GM18505 (cell line): ENCODE measurements around the gene MAPK8IP1.

ENCODE experiments used
- ATAC-seq: cut with Tn5 transposase; IDR thresholded peaks from one replicate; pipeline ENCODE4 v1.9.1; 2021; ENCODE audit not compliant: unreplicated experiment
- POLR2A ChIP-seq: IDR thresholded peaks from 4 replicates; pipeline ENCODE4 v1.6.1; 2011; ENCODE audit warnings: borderline replicate concordance; ENCODE audit not compliant: insufficient read depth, insufficient read length; ENCODE audit errors: extremely low read depth

The MAPK8IP1 gene

DNA sequence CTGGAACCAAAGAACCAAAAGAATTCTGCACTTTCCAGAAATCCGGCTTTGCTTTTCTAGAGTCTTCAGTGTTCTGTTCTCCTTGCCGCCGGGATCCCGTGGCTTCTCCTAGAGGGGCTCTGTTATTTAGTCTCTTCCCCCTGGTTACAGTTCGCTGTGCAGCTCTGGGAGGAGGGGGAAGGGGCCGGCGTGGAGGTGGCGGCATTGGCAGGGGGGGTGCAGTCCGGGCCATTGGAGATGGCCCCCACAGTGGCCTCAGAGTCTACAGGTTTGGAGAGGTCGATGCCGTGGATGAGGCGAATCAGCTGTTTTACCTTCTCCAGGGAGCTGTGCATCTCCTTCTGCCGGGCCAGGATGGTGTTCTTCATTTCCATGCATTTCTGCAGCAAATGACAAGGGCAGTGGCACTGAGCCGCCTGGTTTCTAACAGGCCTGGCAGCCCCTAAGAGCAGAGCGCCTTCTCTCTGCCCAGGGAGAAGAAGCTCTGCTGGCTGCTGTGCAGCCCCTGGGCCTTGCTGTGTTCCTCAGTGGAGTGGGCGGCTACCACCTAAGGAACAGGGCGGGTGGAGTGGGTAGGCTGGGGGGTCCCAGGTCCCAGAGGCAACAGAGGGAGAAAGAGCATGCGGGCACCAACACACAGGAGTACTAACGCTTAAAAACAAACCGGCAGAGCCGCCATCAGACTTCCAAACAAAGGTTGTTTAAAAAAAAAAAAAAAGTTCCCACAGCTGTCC, 48.6 kb downstream of the MAPK8IP1 start:
- TF ChIP-seq POLR2A: no peak
- ATAC-seq: no peak

DNA sequence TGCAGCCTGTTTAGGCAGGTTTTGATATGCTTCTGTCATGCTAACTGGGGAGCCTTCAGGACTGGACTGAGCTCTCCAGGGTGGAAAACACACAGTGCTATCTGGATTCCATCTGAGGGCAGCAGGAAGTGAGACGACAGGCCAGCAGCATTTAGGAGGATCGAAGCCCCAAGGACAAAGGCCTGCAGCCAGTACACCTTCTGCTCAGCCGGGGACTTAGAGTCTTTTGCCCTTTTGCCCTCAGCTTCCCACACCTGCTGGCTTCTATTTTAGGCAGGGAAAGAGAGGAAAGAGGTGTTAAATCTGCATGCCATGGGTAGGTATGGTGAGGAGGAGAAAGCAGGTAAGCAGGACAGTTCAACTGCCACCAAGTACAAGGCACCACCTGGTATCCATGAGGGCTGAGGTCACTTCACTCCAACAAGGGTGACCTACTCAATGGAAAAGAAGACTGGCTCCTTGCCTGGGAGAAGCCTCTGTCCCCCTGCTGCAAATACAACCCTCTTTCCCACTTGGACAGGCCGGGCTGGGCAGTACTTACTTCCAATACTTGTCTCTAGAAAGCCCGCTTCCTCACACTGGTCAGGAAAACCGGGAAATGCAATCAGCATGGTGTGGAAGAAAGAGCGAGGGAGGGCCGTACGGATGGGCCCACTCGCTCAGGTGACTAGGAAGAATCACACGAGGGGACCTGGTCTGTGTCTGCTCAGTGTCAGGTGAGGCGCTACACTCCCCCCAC, 49.3 kb downstream of the MAPK8IP1 start:
- TF ChIP-seq POLR2A: no peak
- ATAC-seq: no peak

DNA sequence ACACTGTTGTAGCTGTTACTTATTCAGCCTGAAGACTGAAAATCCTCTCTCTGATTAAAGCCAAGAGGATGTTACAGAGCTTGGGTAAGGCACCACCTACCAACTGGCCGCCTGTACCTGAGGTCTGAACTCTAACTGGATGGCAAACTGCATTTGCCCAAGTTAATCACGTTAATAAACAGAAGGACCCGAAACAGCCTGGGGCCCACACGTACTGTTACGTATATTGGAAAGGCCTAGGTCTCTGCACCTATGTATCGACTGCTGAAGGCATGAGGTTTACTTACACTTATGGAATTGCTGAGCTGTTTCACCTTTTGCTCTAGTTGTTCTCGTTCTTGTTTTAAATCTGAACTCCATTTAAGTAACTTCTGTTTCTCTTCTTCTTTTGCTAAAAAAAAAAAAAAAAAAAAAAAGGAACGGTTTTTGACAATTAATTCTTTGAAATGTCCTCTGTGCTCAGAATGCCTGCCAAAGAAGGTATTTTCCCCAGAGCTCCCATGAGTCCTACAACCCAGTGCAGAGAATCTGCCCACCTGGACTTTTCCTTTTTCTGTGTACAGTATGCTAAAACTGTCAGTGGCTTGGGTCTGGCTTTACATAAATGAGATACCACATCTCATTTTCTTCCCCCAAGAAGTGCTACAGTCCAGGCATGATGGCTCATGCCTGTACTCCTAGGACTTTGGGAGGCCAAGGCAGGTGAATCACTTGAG, 50.1 kb downstream of the MAPK8IP1 start:
- ATAC-seq: no peak
- TF ChIP-seq POLR2A: no peak

DNA sequence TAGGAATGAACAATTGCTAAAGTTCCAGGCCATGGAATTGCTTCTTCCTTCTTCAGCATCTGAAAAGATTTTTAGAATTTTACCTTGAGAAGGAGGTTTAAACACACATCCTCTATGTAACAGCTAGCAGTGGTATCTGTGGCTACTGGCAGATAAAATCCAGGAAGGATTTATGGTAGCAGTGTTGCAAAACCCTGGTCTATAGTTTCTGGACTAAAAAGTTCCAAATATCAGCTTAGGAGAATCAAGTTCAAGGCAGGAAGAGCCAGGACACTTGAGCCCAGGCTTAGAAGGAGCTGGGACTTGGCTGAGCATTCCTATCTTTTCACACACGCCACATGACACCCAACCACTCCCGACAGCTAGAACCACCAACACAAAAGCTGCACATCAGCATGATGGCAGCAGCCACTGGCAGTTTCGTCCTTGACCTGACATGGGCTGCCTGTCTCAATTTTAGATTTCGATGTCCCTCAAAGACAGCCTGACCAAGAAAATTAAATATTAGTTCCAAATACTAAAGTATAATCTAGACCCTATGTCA, 51.1 kb downstream of the MAPK8IP1 start:
- no peak for TF ChIP-seq POLR2A
- ATAC-seq: no peak

DNA sequence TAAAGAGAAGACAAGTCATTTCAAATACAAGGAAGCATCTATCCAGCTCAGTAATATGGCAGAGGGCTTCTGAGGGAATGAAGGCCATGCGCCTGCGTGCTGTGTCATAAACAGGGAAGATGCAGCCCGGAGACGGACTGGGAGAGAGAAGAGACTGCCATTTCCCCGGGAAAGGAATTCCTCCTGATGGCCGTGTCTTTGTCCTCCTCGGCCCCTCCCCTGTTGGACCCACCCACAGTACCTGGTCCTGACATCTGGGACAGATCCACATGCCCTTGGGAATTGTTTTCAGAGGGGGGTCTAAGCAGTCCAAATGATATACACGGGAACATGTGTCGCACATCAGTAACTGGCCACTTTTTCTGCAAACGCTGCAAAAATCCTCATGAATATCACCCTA, 52.5 kb downstream of the MAPK8IP1 start:
- ATAC-seq: no peak
- TF ChIP-seq POLR2A: no peak

DNA sequence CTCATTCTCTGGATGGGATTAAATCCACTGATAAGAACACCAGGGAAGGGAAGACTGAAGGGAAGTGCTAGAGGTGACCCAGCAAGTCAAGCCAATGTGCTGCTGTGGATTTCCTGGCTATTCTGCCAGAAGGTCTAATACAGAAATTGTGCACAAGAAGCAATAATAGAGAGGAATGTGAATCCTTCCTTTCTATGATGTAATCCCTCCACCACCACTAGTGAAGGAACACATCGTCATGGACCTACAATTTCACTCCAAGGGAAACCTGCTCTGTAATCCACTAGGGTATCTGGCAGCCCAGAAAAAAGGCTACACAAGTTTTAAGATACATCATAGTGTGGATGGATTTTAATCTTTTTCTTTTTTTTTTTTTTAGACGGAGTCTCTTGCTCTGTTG, 54.4 kb downstream of the MAPK8IP1 start:
- no peak for ATAC-seq
- no peak for TF ChIP-seq POLR2A

DNA sequence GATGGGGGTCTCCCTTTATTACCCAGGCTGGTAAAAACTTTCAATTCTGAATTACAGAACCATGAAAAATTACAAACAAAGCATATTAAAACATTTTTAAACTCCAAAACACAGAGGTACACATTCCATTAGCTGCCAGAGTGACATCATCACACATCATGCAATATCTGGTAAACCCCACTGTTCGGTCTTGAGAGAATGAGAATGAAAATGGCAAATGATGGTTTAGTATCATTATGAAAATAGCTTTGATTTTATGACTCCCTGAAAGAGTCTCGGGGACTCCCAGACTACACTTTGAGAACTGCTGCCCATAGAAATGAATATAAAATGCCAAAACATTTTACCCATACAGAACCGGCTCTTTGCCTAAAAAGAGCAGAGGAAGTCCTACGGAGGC, 55.8 kb downstream of the MAPK8IP1 start:
- ATAC-seq: no peak
- TF ChIP-seq POLR2A: no peak

DNA sequence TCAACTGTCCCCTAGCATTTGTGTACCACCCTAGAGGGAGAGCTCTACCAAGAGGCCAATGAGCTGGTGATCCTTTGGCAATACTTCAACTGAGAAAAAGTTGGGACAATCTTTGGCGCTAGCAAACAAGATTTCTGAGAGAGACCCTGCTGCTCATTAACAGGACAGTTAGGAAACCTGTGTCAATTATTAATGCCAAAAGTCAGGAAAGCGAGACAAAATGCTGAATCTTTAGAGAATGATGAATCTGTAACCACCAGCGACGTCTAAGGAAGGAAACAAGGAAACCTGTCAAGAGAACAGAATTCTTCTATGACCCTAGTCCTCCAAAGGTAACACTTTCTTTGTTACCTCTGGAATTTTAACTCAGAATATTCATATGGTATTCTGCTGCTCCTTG, 56.9 kb downstream of the MAPK8IP1 start:
- no peak for ATAC-seq
- TF ChIP-seq POLR2A: no peak

DNA sequence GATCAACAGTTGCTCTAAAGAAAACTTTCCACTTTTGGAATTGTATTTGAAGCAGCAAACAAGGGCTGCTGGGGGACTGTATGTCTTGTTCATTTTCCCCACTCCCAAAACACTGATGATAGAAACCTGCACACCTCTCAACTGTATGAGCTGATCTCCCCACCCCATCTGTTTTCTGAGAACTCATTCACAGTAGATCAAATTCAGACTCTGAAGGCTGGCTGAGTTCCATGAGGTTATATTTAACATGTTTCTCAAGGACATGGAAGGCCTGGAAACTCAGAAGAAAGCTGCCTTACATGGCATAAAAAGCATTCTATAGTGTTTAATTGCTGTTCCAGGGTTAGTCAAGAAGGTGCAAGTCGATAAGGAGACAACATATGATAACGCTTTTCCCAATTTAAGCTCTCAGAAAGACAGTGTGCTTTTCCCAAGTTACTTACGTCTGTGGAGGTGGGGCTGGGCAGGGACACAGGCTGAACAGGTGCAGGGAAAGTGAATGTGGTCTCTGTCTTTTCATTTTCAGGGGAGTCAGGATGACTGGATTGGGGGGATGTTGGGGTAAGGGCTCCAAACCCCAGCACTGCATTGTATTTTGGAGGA, 60.0 kb downstream of the MAPK8IP1 start:
- ATAC-seq: no peak
- no peak for TF ChIP-seq POLR2A

DNA sequence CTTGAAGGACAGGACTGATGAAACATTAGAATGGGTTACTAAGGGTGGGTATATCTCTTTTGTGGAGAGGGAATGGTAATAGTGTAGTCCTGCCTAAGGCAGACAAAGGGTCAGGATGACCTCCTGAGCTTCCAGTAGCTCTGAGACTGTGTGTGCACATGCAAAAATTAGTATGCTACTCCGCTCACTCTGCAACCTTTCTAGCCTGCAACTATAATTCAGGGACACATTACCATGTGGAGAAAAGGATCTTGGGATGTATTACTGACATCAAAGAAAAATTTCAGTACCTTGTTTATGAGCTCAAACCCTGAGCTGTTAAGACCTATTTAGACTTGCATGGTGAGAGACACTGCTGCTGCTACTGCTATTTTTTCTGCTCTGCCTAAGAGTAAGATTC, 62.4 kb downstream of the MAPK8IP1 start:
- no peak for ATAC-seq
- TF ChIP-seq POLR2A: no peak

DNA sequence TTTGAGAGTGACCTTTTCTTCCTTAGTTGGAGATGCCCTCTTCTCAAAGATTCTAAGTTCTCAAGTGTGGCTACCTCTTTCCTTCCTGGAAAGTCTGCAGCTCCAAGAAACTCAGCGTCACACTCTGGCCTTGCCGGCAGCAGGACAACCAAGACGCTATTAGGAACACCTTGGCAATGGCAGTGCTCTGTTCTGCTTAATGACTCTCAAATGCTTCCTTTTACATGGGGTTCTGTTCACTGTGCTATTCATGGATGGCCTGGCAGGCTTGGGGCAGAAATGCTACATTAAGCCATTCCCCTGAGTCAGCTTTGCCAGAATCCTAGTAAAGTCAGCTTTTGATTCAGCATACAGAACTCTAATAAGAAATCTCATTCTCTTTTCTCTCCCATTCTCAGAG, 62.9 kb downstream of the MAPK8IP1 start:
- ATAC-seq: no peak
- TF ChIP-seq POLR2A: no peak

DNA sequence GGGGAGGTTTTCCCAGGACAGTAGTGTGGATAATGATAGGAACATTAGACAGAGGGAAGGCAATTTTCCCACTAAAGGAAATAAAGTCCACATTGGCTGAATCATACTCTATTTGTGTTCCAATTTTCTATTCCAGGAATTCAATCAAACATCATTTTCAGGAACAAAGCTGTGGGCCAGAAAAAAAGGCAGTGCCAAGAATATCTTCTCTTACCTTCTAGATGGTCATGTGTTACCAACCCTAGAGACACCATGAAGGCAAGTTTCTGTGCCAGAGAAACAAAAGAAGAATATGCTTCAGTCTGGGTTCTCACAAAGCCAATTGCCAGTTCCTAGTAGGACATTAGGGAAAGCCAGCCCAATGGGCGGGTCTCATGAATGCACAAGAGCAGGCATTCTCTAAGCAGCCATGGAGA, 64.5 kb downstream of the MAPK8IP1 start:
- ATAC-seq: no peak
- TF ChIP-seq POLR2A: no peak
